Omental fat pad (tissue), 4 donors: ENCODE results near the gene PDE12. TPM values are rescaled to one million over a fixed set of nuclear protein-coding genes. Genes with fewer than 3 reads are reported as not detected.

Experiments used
- ATAC-seq: fragments of 150-250 bp; one replicate; pipeline ENCODE4 v1.9.1; 2016; ENCODE audit warnings: mild to moderate bottlenecking, moderate library complexity; ENCODE audit not compliant: low FRiP score
- DNase-seq: peaks from one replicate; pipeline ENCODE4 v3.0.0-alpha.2; 2019; ENCODE audit warnings: low spot score
- CTCF ChIP-seq, 3 donors: fragments of 450-650 bp; IDR thresholded peaks; one replicate each; pipeline ENCODE4 v1.5.1; 2016 to 2017; ENCODE audit warnings: antibody characterized with exemption in 3 of 3, mild to moderate bottlenecking in 3 of 3, moderate library complexity in 2 of 3
- total RNA-seq, 4 donors: library from RNA; depleted of rRNA; stranded (reverse); fragments of >200 nt; gene quantifications; one replicate each; pipeline ENCODE4 v1.1.0, GENCODE V29; 2016

Gene PDE12, protein sequence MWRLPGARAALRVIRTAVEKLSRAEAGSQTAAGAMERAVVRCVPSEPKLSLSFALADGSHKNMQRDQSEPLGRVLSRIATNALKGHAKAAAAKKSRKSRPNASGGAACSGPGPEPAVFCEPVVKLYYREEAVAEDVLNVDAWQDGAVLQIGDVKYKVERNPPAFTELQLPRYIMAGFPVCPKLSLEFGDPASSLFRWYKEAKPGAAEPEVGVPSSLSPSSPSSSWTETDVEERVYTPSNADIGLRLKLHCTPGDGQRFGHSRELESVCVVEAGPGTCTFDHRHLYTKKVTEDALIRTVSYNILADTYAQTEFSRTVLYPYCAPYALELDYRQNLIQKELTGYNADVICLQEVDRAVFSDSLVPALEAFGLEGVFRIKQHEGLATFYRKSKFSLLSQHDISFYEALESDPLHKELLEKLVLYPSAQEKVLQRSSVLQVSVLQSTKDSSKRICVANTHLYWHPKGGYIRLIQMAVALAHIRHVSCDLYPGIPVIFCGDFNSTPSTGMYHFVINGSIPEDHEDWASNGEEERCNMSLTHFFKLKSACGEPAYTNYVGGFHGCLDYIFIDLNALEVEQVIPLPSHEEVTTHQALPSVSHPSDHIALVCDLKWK
- 10 to 100 TPM; 14.8 to 61.2 (median 21.4) TPM for total RNA-seq

GRCh38 chr3:57555738-57556458 lies at the start of gene PDE12:
Gene PDE12 (plus strand): TSS chr3:57556274. CDS start chr3:57556380, 106 bp downstream.
- peak; percentile 64 for DNase-seq
- no peak for TF ChIP-seq CTCF (IDR thresholded peaks at IDR 0.05)
- ATAC-seq, result peak; percentile 92

- ATAC-seq (no peak), DNase-seq (no peak)
- TF ChIP-seq CTCF (IDR thresholded peaks at IDR 0.05), result no peak
Observed at GRCh38 chr3:57512166-57512565, 43.9 kb upstream of the PDE12 start.

DNA sequence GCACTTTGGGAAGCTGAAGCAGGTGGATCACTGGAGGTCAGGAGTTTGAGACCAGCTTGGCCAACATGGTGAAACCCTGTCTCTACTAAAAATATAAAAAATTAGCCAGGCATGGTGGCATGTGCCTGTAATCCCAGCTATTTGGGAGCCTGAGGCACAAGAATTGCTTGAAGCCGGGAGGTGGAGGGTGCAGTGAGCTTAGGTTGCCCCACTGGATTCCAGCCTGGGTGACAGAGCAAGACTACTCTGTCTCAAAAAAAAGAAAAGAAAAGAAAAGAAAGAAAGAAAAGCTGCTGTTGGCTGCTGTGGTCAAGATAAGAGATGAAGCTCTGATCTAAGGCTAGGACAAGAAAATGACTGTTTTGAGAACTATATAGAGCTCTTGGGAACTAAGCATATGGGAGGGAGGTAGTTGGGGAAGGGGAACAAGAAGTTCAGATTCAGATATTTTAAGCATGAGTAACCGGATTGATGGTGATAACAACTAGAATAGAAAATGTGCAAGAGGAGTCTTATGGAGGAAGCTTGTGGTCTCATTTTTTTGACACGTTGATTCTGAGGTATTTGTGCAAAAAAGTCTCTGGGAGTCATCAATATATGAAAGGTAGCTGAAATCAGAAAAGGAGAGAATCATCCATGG lies 37.7 kb upstream of the PDE12 start:
- ATAC-seq (no peak), DNase-seq (no peak)
- TF ChIP-seq CTCF (IDR thresholded peaks at IDR 0.05), result no peak

DNA sequence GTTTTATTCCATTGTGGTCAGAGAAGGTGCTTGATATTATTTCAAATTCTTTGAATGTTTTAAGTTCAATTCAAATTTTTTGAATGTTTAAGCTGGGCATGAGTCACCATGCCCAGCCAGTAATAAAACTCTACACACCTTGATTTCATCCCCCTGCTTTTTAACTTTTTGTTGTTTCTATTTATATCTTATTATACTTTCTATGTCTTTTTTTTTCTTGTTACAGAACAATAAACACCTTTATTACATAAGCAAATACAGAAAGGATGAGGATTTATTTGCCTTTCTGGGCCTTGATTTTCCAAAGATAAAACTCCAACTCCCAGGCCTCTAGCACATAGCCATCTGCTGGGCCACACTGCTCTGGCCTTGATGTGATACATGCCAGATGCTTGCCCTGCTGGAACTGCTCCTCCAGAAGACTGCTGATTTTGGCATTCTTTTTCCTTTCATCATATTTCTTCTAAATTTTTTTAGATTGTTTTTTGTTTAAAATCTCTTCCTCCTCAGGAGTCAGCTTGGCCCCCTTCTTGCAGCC lies 25.9 kb upstream of the PDE12 start:
- ATAC-seq (no peak), DNase-seq (no peak)
- TF ChIP-seq CTCF (IDR thresholded peaks at IDR 0.05), result no peak

DNA sequence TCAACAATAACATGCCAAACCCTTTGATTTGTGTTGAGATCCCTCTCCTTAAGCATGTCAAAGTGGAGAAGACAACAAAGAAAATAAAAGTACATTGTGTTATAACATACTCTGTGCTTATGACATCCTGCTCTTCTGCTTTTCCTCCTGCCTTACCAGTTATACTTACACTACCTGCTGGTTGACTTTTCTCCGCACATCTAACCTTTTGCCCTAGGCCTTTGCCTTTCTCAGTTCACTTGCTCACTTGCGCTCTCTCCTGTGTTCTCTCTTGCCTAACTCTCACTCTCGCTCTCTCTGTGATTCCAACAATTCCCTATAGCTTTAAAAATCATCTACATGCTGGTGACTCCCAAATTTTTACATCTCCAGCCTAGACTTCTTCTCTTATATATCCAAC lies 17.6 kb upstream of the PDE12 start:
- no peak for DNase-seq
- no peak for ATAC-seq
- TF ChIP-seq CTCF (IDR thresholded peaks at IDR 0.05), result no peak

DNA sequence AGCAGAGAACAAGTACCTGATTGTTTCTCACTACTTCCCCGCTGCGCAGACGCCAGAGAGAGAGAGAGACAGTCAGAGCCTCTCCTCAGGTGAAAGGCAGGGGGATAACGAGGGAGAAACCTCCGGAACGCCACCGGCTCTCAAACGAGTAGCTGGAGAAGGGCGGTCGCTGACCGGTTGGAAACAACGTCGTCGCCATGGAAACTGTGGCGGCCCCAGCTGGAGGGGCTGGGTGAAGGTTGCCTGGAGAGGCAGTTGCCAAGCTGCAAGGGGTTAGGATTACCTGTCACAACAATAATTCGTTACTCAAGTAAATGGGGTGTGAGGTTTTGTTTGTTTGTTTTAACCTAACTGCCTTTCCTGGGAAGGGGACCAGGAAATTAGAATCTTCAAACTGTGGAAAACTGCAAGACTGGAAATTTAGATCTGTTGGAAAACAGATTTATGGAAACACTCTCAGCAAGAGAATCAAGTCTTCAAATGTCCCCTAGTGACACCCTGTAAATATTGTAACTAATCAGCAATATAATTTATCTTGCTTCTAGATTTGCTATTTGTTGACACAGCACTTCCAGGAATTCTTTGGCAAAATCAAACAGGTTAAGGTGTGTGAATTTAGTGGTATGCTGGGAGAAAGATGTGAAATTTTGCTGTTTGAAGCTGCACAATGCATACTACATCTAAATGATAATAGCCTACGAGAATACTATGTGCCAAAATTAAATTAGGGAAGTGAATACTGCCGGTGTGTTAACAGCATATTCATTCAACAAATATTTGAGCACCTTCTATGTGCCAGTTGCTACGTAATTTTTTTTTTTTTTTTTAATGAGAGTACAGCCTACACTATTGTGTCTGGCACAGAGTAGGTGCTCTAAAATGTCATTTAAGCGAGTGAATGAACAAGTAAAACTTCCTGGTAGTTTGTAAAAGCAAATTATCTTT lies 11.6 kb upstream of the PDE12 start, which contains the start of gene DNAH12:
Gene DNAH12 (minus strand): TSS at position 164 of the 945 bp plus-strand sequence. CDS start 1,474 bp downstream, outside the sequence.
- TF ChIP-seq CTCF (IDR thresholded peaks at IDR 0.05), result no peak
- DNase-seq, result no peak
- peak; percentile 56 for ATAC-seq
